ENCODE measurements around the gene PDPR.
"Not testable (repeated sequence)": the region's sequence is repeated elsewhere in the genome, so short reads cannot be mapped to it uniquely, and the experiment has no call there.

The PDPR gene

GRCh38 chr16:70152578-70153302, 38.6 kb downstream of the PDPR start:
- DNase-seq (ENCODE audit: low read depth in 1 of 2, low spot score in 1 of 2), result no peak
- no peak overlapping the region for H3K27ac ChIP-seq (replicated peaks)
- TF ChIP-seq POLR2AphosphoS5 (IDR thresholded peaks at IDR 0.05; ENCODE audit: low read depth) (no peak), REST (IDR thresholded peaks at IDR 0.05; ENCODE audit: insufficient replicate concordance, low read depth) (no peak), CTCF (IDR thresholded peaks at IDR 0.05; ENCODE audit: insufficient read depth, low read length) (no peak)
- H3K27me3 ChIP-seq (ENCODE audit: insufficient read depth, poor library complexity, severe bottlenecking), result no peaks in the 10 kb centered on the region
- no peak overlapping the region for H3K4me3 ChIP-seq (replicated peaks; ENCODE audit: insufficient read depth, low read length)

- H3K27ac ChIP-seq (replicated peaks); H3K27me3 ChIP-seq (ENCODE audit: insufficient read depth, poor library complexity, severe bottlenecking); DNase-seq (ENCODE audit: low read depth in 1 of 2, low spot score in 1 of 2); H3K4me3 ChIP-seq (replicated peaks; ENCODE audit: insufficient read depth, low read length): not testable (repeated sequence)
Observed at GRCh38 chr16:70154736-70155135, 40.6 kb downstream of the PDPR start.

GRCh38 chr16:70156207-70156978, 42.3 kb downstream of the PDPR start:
- Histone ChIP-seq H3K27ac (replicated peaks) (no peak overlapping the region), H3K27me3 (ENCODE audit: insufficient read depth, poor library complexity, severe bottlenecking) (no peaks in the 10 kb centered on the region), H3K4me3 (replicated peaks; ENCODE audit: insufficient read depth, low read length) (no peak overlapping the region)
- DNase-seq (ENCODE audit: low read depth in 1 of 2, low spot score in 1 of 2), result peak in 1 of 2 experiments; percentile 5
- TF ChIP-seq GABPA (IDR thresholded peaks at IDR 0.05; ENCODE audit: low read depth) (no peak), REST (IDR thresholded peaks at IDR 0.05; ENCODE audit: insufficient replicate concordance, low read depth) (no peak), POLR2AphosphoS5 (IDR thresholded peaks at IDR 0.05; ENCODE audit: low read depth) (no peak), CTCF (IDR thresholded peaks at IDR 0.05; ENCODE audit: insufficient read depth, low read length) (no peak), SPI1 (IDR thresholded peaks at IDR 0.05; ENCODE audit: borderline replicate concordance, low read depth) (no peak)

- H3K4me3 ChIP-seq (replicated peaks; ENCODE audit: insufficient read depth, low read length), result no peak overlapping the region
- TF ChIP-seq GABPA (IDR thresholded peaks at IDR 0.05; ENCODE audit: low read depth) (no peak), REST (IDR thresholded peaks at IDR 0.05; ENCODE audit: insufficient replicate concordance, low read depth) (no peak), POLR2AphosphoS5 (IDR thresholded peaks at IDR 0.05; ENCODE audit: low read depth) (0 out of 2 replicates have a peak, but pooled peaks have one; percentile 8)
- H3K27me3 ChIP-seq (ENCODE audit: insufficient read depth, poor library complexity, severe bottlenecking), result no peaks in the 10 kb centered on the region
- H3K27ac ChIP-seq (replicated peaks), result no peak overlapping the region
- DNase-seq (ENCODE audit: low read depth in 1 of 2, low spot score in 1 of 2), result no peak
Observed at GRCh38 chr16:70157105-70157476, 43.0 kb downstream of the PDPR start.

Data from HL-60 (cell line).